HepG2 (cell line): Measurements from ENCODE around the gene ZDHHC16. TPM values are rescaled to one million over a fixed set of nuclear protein-coding genes. Genes with fewer than 3 reads are reported as not detected.

Experiments used
- HIVEP1 ChIP-seq: sonication (generic); formaldehyde crosslinking; IDR thresholded peaks from 2 replicates; pipeline ENCODE4 v1.4.0; 2020; ENCODE audit warnings: mild to moderate bottlenecking, missing genetic modification reagents
- MTERF4 ChIP-seq: sonication (generic); formaldehyde crosslinking; IDR thresholded peaks from 2 replicates; pipeline ENCODE4 v1.8.0; 2023; ENCODE audit warnings: mild to moderate bottlenecking, missing genetic modification reagents
- MYNN ChIP-seq: sonication (generic); formaldehyde crosslinking; IDR thresholded peaks from 2 replicates; pipeline ENCODE4 v1.4.0; 2020; ENCODE audit warnings: mild to moderate bottlenecking, low read depth, missing genetic modification reagents
- NPAS2 ChIP-seq: sonication (generic); formaldehyde crosslinking; IDR thresholded peaks from 2 replicates; pipeline ENCODE4 v1.8.0; 2022; ENCODE audit warnings: mild to moderate bottlenecking, missing genetic modification reagents, borderline replicate concordance
- PITX1 ChIP-seq: sonication (generic); formaldehyde crosslinking; IDR thresholded peaks from 2 replicates; pipeline ENCODE4 v1.5.1; 2020; ENCODE audit warnings: mild to moderate bottlenecking, missing genetic modification reagents
- POLR2A ChIP-seq, 2 experiments: IDR thresholded peaks; 2 replicates each; pipeline ENCODE4 v1.6.1; 2011; ENCODE audit warnings: low read depth in 2 of 2, low read length in 2 of 2, mild to moderate bottlenecking in 1 of 2, moderate library complexity in 1 of 2; ENCODE audit not compliant: insufficient read depth in 1 of 2
- POLR2G ChIP-seq: fragments of 200-400 bp; formaldehyde crosslinking; IDR thresholded peaks from 2 replicates; pipeline ENCODE4 v1.6.1; 2018; ENCODE audit warnings: mild to moderate bottlenecking, low read depth, low read length, moderate library complexity
- RBM22 ChIP-seq: fragments of 200-400 bp; formaldehyde crosslinking; optimal IDR thresholded peaks from 2 replicates; pipeline ENCODE3; 2017; ENCODE audit warnings: mild to moderate bottlenecking, low read length, moderate library complexity
- WIZ ChIP-seq: sonication (generic); formaldehyde crosslinking; IDR thresholded peaks from 2 replicates; pipeline ENCODE4 v1.5.1; 2020; ENCODE audit warnings: mild to moderate bottlenecking, missing genetic modification reagents
- ZBTB26 ChIP-seq: IDR thresholded peaks from 2 replicates; pipeline ENCODE4 v1.6.1; 2016; ENCODE audit warnings: missing compliant biosample characterization, missing genetic modification reagents, borderline replicate concordance
- ZNF256 ChIP-seq: sonication (generic); formaldehyde crosslinking; conservative IDR thresholded peaks from 2 replicates; pipeline ENCODE4 v1.4.0; 2020; ENCODE audit warnings: missing genetic modification reagents
- ZNF441 ChIP-seq: sonication (generic); formaldehyde crosslinking; IDR thresholded peaks from 2 replicates; pipeline ENCODE4 v1.7.0; 2021; ENCODE audit warnings: missing genetic modification reagents, borderline replicate concordance
- ZNF709 ChIP-seq: sonication (generic); formaldehyde crosslinking; IDR thresholded peaks from 2 replicates; pipeline ENCODE4 v1.5.0; 2020; ENCODE audit warnings: mild to moderate bottlenecking, missing genetic modification reagents
- ZNF746 ChIP-seq: sonication (generic); formaldehyde crosslinking; IDR thresholded peaks from 2 replicates; pipeline ENCODE4 v1.8.0; 2022; ENCODE audit warnings: mild to moderate bottlenecking, missing genetic modification reagents
- ZNF761 ChIP-seq: sonication (generic); formaldehyde crosslinking; conservative IDR thresholded peaks from 2 replicates; pipeline ENCODE4 v1.4.0; 2020; ENCODE audit warnings: mild to moderate bottlenecking, missing genetic modification reagents
- polyA plus RNA-seq, 8 experiments: library from polyadenylated mRNA; depleted of rRNA in 3 of 8; stranded (reverse) in 7 of 8; unstranded in 1 of 8; fragments of >200 nt; fragmentation: Illumina TruSeq in 4 of 8; extraction: Trizol in 4 of 8; gene quantifications; 2 replicates each; pipeline versions ENCODE4 v1.2.1 to v1.2.3, GENCODE V29; 2011 to 2016; ENCODE audit warnings: low read depth in 4 of 8, missing spikeins in 1 of 8, mixed read lengths in 1 of 8; ENCODE audit not compliant: insufficient read depth in 1 of 8
- total RNA-seq, 5 experiments: library from RNA; depleted of rRNA; stranded (reverse); fragments of >200 nt; fragmentation: Illumina TruSeq; extraction: Trizol; gene quantifications; 2 replicates each; pipeline ENCODE4 v1.2.3, GENCODE V29; 2016; ENCODE audit warnings: low read depth in 1 of 5
- TF ChIP-seq, protein P1 (sequence below): sonication (generic); formaldehyde crosslinking; IDR thresholded peaks from 2 replicates; pipeline ENCODE4 v1.9.0; 2021; ENCODE audit warnings: missing genetic modification reagents, mild to moderate bottlenecking, borderline replicate concordance

ZDHHC16 gene
- total and polyA plus RNA-seq, 2 of the 13 experiments (the other 11 are each of a cell fraction or from before 2014, with no cell fraction given), result 40.8 to 41.8 TPM

GRCh38 chr10:97434055-97434454, 11.9 kb upstream of the ZDHHC16 start (continued):
- no peak for TF ChIP-seq MTERF4 (CRISPR knock-in tag)
- TF ChIP-seq, protein P1, sequence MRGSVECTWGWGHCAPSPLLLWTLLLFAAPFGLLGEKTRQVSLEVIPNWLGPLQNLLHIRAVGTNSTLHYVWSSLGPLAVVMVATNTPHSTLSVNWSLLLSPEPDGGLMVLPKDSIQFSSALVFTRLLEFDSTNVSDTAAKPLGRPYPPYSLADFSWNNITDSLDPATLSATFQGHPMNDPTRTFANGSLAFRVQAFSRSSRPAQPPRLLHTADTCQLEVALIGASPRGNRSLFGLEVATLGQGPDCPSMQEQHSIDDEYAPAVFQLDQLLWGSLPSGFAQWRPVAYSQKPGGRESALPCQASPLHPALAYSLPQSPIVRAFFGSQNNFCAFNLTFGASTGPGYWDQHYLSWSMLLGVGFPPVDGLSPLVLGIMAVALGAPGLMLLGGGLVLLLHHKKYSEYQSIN (CRISPR knock-in tag), result no peak
- TF ChIP-seq ZNF256 (CRISPR knock-in tag), result no peak
- peak; percentile 73 for TF ChIP-seq RBM22
- TF ChIP-seq POLR2G, result peak; percentile 67
- no peak for TF ChIP-seq ZNF761 (CRISPR knock-in tag)
- no peak for TF ChIP-seq ZBTB26 (CRISPR knock-in tag)
- TF ChIP-seq HIVEP1 (CRISPR knock-in tag), result no peak
- TF ChIP-seq POLR2A (IDR thresholded peaks at IDR 0.05; ENCODE audit: insufficient read depth in 1 of 2, low read depth in 2 of 2, low read length in 2 of 2), result 0 out of 4 replicates have a peak, but pooled peaks of 1 of the 2 experiments have one; percentile 20
- TF ChIP-seq MYNN, result no peak
- no peak for TF ChIP-seq WIZ (CRISPR knock-in tag)
- no peak for TF ChIP-seq ZNF746 (CRISPR knock-in tag)
- TF ChIP-seq PITX1, result no peak
- no peak for TF ChIP-seq ZNF709 (CRISPR knock-in tag)
- TF ChIP-seq NPAS2 (CRISPR knock-in tag), result no peak
- no peak for TF ChIP-seq ZNF441 (CRISPR knock-in tag)
